H9 (cell line): ENCODE measurements around the gene ZNF512B. TPM values are rescaled to one million over a fixed set of nuclear protein-coding genes. Genes with fewer than 3 reads are reported as not detected.

Experiments
- DNase-seq: peaks from one replicate; pipeline ENCODE4 v3.0.0-alpha.2; 2017
- H2AFZ ChIP-seq: one replicate; pipeline ENCODE4 v1.6.1; 2013; ENCODE audit warnings: mild to moderate bottlenecking, low read length, control low read depth, moderate library complexity
- H2AK5ac ChIP-seq: 2 replicates; pipeline ENCODE4 v1.6.1; 2013; ENCODE audit warnings: low read length, control low read depth, mixed read lengths; ENCODE audit not compliant: insufficient read length
- H2BK120ac ChIP-seq: one replicate; pipeline ENCODE4 v1.6.1; 2013; ENCODE audit warnings: low read depth, mild to moderate bottlenecking, low read length, control low read depth, inconsistent platforms; ENCODE audit not compliant: poor library complexity, severe bottlenecking
- H2BK12ac ChIP-seq: 2 replicates; pipeline ENCODE4 v1.6.1; 2013; ENCODE audit warnings: low read length, control low read depth, mixed read lengths, low read depth; ENCODE audit not compliant: insufficient read length
- H2BK15ac ChIP-seq: 2 replicates; pipeline ENCODE4 v1.6.1; 2013; ENCODE audit warnings: low read depth, low read length, control low read depth
- H2BK20ac ChIP-seq: one replicate; pipeline ENCODE4 v1.6.1; 2013; ENCODE audit warnings: low read depth, mild to moderate bottlenecking, low read length, control low read depth, inconsistent platforms; ENCODE audit not compliant: poor library complexity, severe bottlenecking
- H2BK5ac ChIP-seq: 2 replicates; pipeline ENCODE4 v1.6.1; 2013; ENCODE audit warnings: low read length, control low read depth, mixed read lengths; ENCODE audit not compliant: insufficient read length
- H3K14ac ChIP-seq: 2 replicates; pipeline ENCODE4 v1.6.1; 2013; ENCODE audit warnings: low read length, control low read depth; ENCODE audit not compliant: insufficient read depth
- H3K18ac ChIP-seq: 2 replicates; pipeline ENCODE4 v1.6.1; 2013; ENCODE audit warnings: low read depth, mild to moderate bottlenecking, mixed read lengths, low read length, control low read depth; ENCODE audit not compliant: insufficient read length
- H3K23ac ChIP-seq: 2 replicates; pipeline ENCODE4 v1.6.1; 2013; ENCODE audit warnings: low read length, control low read depth, mixed read lengths, low read depth; ENCODE audit not compliant: insufficient read length
- H3K23me2 ChIP-seq: 2 replicates; pipeline ENCODE4 v1.6.1; 2013; ENCODE audit warnings: low read depth, mild to moderate bottlenecking, mixed read lengths, low read length, control low read depth; ENCODE audit not compliant: insufficient read length, poor library complexity, severe bottlenecking
- H3K27ac ChIP-seq: 2 replicates; pipeline ENCODE4 v1.5.1; 2013; ENCODE audit warnings: low read length, control low read depth, mixed read lengths, low read depth; ENCODE audit not compliant: insufficient read length
- H3K27me3 ChIP-seq: 2 replicates; pipeline ENCODE4 v1.6.1; 2013; ENCODE audit warnings: low read length, control low read depth, inconsistent platforms; ENCODE audit not compliant: insufficient read depth
- H3K4ac ChIP-seq: 2 replicates; pipeline ENCODE4 v1.6.1; 2013; ENCODE audit warnings: low read depth, mild to moderate bottlenecking, control low read depth, inconsistent platforms, low read length, moderate library complexity
- H3K4me1 ChIP-seq: 2 replicates; pipeline ENCODE4 v1.6.1; 2013; ENCODE audit warnings: low read length, control low read depth, inconsistent platforms; ENCODE audit not compliant: insufficient read depth
- H3K4me2 ChIP-seq: 2 replicates; pipeline ENCODE4 v1.6.1; 2013; ENCODE audit warnings: low read length, control low read depth, mixed read lengths; ENCODE audit not compliant: insufficient read length, insufficient read depth
- H3K56ac ChIP-seq: 2 replicates; pipeline ENCODE4 v1.6.1; 2013; ENCODE audit warnings: low read depth, mild to moderate bottlenecking, mixed read lengths, low read length, control low read depth; ENCODE audit not compliant: insufficient read length
- H3K79me1 ChIP-seq: 2 replicates; pipeline ENCODE4 v1.6.1; 2013; ENCODE audit warnings: low read depth, mild to moderate bottlenecking, moderate library complexity, low read length, control low read depth, inconsistent platforms; ENCODE audit not compliant: insufficient read depth, poor library complexity, severe bottlenecking
- H3K79me2 ChIP-seq: 2 replicates; pipeline ENCODE4 v1.6.1; 2013; ENCODE audit warnings: low read length, control low read depth, inconsistent platforms; ENCODE audit not compliant: insufficient read depth
- H3K9ac ChIP-seq: 2 replicates; pipeline ENCODE4 v1.6.1; 2013; ENCODE audit warnings: low read length, control low read depth, mixed read lengths; ENCODE audit not compliant: insufficient read length; ENCODE audit errors: extremely low read depth
- H3K9me3 ChIP-seq: one replicate; pipeline ENCODE4 v1.6.1; 2013; ENCODE audit warnings: low read depth, low read length, inconsistent platforms; ENCODE audit not compliant: control insufficient read depth
- H3T11ph ChIP-seq: one replicate; pipeline ENCODE4 v1.6.1; 2013; ENCODE audit warnings: mild to moderate bottlenecking, low read length, control low read depth, inconsistent platforms
- H4K20me1 ChIP-seq: one replicate; pipeline ENCODE4 v1.6.1; 2013; ENCODE audit not compliant: control insufficient read depth, insufficient read length, insufficient read depth
- H4K5ac ChIP-seq: 2 replicates; pipeline ENCODE4 v1.6.1; 2013; ENCODE audit warnings: low read depth, mild to moderate bottlenecking, mixed read lengths, low read length, control low read depth; ENCODE audit not compliant: insufficient read length
- H4K8ac ChIP-seq: replicated peaks from 2 replicates; pipeline ENCODE4 v1.6.1; 2013; ENCODE audit warnings: low read length, control low read depth, mixed read lengths, low read depth; ENCODE audit not compliant: insufficient read length
- H4K91ac ChIP-seq: 2 replicates; pipeline ENCODE4 v1.6.1; 2013; ENCODE audit warnings: low read depth, mild to moderate bottlenecking, moderate library complexity, mixed read lengths, low read length, control low read depth; ENCODE audit not compliant: insufficient read length
- H3K27ac Mint-ChIP-seq, 3 experiments: 2 replicates in 2 of 3; 3 replicates in 1 of 3; pipeline ENCODE4 v1.8.0; 2020 to 2021; ENCODE audit warnings: mixed read lengths in 3 of 3, mild to moderate bottlenecking in 1 of 3, moderate library complexity in 1 of 3
- H3K27me3 Mint-ChIP-seq: 2 replicates; pipeline ENCODE4 v1.8.0; 2021; ENCODE audit warnings: low read depth, mild to moderate bottlenecking, moderate library complexity, mixed read lengths
- H3K36me3 Mint-ChIP-seq, 3 experiments: 2 replicates in 2 of 3; 3 replicates in 1 of 3; pipeline ENCODE4 v1.8.0; 2020 to 2021; ENCODE audit warnings: low read depth in 3 of 3, mixed read lengths in 3 of 3; ENCODE audit not compliant: insufficient read depth in 1 of 3
- H3K4me1 Mint-ChIP-seq, 2 experiments: 2 replicates each; pipeline ENCODE4 v1.8.0; 2020; ENCODE audit warnings: mixed read lengths in 2 of 2
- H3K4me3 Mint-ChIP-seq, 2 experiments: 2 replicates in 1 of 2; 3 replicates in 1 of 2; pipeline ENCODE4 v1.8.0; 2020 to 2021; ENCODE audit warnings: mild to moderate bottlenecking in 2 of 2, mixed read lengths in 2 of 2, moderate library complexity in 1 of 2
- H3K9me3 Mint-ChIP-seq, 2 experiments: 2 replicates in 1 of 2; 3 replicates in 1 of 2; pipeline ENCODE4 v1.8.0; 2020; ENCODE audit warnings: mild to moderate bottlenecking in 2 of 2, mixed read lengths in 2 of 2, moderate library complexity in 1 of 2
- whole genome bisulfite sequencing: extraction: QIAGEN DNeasy Blood & Tissue Kit; methylation state at CpG from one replicate; pipeline ENCODE4 v1.1.7; 2013; ENCODE audit warnings: missing lambda C conversion rate, low lambda C conversion rate, mixed read lengths; ENCODE audit not compliant: insufficient read length; ENCODE audit errors: extremely low coverage; 5-methylcytosine and 5-hydroxymethylcytosine counted together
- microRNA-seq: library from miRNA; unstranded; fragments of <30 nt; microRNA quantifications from one replicate; pipeline ENCODE4, GENCODE V29; 2020; ENCODE audit warnings: borderline microRNAs expressed
- total RNA-seq: library from RNA; stranded (reverse); gene quantifications from 2 replicates; pipeline ENCODE4 v1.2.1, GENCODE V29; 2021
- TF ChIP-seq, protein P1 (sequence below): fragments of 200-600 bp; sonication (generic); conservative IDR thresholded peaks from 3 replicates; pipeline ENCODE4 v1.8.0; 2021; ENCODE audit warnings: antibody characterized with exemption, mild to moderate bottlenecking

Gene ZNF512B
- total RNA-seq, 1 experiment from 2014 or later: 46.0 TPM

DNA sequence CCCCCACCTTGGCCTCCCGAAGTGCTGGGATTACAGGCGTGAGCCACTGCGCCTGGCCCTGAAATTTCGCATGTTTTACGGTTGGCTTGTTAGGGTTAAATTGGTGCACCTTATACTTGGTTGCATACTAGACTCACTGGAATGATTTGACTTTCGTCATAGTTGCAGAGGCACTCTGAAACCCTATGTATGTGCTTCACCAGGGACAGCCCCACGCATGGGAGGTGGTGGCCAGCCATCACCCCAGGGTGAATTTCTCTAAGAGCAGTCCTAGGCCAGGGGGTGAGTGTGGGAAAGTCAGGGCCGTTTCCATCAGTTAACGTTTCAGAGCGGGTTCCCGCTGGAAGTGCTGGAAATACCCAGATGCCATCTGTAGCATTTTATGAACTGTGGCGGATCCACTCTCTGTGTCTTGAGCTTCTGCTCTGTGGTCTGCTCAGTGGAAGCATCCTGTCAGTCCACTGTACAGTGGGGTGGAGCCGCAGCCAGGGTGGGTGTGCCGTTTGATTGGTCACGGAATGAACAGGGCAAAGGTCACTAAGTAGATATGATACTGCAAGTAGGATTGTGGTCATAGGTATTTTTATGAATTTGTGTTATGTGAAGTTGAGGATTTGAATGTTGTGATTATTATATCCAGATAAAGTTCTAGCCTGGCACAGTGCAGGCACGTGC lies 61.6 kb downstream of the ZNF512B start:
- Histone ChIP-seq H3K23ac (no peak overlapping the region), H4K5ac (no peak overlapping the region), H2BK15ac (no peak overlapping the region), H3K4me1 (no peaks in the 10 kb centered on the region), H3K18ac (no peak overlapping the region), H4K8ac (no peak overlapping the region), H3K9ac (no peak overlapping the region), H3K4me2 (no peak overlapping the region), H3K27ac (no peak overlapping the region), H3K79me1 (peaks cover under 1% of the 10 kb centered on the region), H2BK12ac (no peak overlapping the region), H2AFZ (no peak overlapping the region), H3K9me3 (no peaks in the 10 kb centered on the region), H3T11ph (no peak overlapping the region), H3K79me2 (peaks cover under 1% of the 10 kb centered on the region; the same call in 1 of the 2 replicates), H3K4ac (no peak overlapping the region), H2BK20ac (no peak overlapping the region), H2BK5ac (no peak overlapping the region), H3K27me3 (no peaks in the 10 kb centered on the region), H3K14ac (no peak overlapping the region), H3K23me2 (no peaks in the 10 kb centered on the region), H2BK120ac (no peak overlapping the region), H4K20me1 (no peaks in the 10 kb centered on the region), H3K56ac (no peak overlapping the region), H2AK5ac (no peak overlapping the region), H4K91ac (no peak overlapping the region)
- Mint-ChIP-seq H3K4me1 (peaks cover 15 to 21% of the 10 kb centered on the region in 2 experiments), H3K9me3 (no peaks in the 10 kb centered on the region), H3K27ac (peak overlapping the region in 2 of 3 experiments; percentile 22 to 44; a peak in 1 of 7 replicates), H3K27me3 (no peaks in the 10 kb centered on the region), H3K4me3 (no peak overlapping the region), H3K36me3 (peaks cover 0 to 5% (median 5%) of the 10 kb centered on the region in 3 experiments; a peak in 3 of 7 replicates)
- no peak for DNase-seq
- no CpG with 5 or more reads among the region's 16 CpGs for WGBS
- TF ChIP-seq, protein P1, sequence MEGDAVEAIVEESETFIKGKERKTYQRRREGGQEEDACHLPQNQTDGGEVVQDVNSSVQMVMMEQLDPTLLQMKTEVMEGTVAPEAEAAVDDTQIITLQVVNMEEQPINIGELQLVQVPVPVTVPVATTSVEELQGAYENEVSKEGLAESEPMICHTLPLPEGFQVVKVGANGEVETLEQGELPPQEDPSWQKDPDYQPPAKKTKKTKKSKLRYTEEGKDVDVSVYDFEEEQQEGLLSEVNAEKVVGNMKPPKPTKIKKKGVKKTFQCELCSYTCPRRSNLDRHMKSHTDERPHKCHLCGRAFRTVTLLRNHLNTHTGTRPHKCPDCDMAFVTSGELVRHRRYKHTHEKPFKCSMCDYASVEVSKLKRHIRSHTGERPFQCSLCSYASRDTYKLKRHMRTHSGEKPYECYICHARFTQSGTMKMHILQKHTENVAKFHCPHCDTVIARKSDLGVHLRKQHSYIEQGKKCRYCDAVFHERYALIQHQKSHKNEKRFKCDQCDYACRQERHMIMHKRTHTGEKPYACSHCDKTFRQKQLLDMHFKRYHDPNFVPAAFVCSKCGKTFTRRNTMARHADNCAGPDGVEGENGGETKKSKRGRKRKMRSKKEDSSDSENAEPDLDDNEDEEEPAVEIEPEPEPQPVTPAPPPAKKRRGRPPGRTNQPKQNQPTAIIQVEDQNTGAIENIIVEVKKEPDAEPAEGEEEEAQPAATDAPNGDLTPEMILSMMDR: no peak

Small RNAs within 50 kb of the gene (microRNA-seq; reads per million reads assigned to microRNA genes)
- 0.35 reads per million for gene MIR1914
- gene MIR647: not detected
- not detected for gene MIR941-1
- not detected for gene MIR941-2
- gene MIR941-3: not detected
- gene MIR941-4: not detected
- gene MIR941-5: not detected

Other genes starting within 250 kb of the ZNF512B start
- 12.8 and 13.5 TPM in 2 replicates for gene LIME1, start 233.3 kb downstream of the ZNF512B start, total RNA-seq
- 37.9 and 43.9 TPM in 2 replicates for gene SLC2A4RG, start 230.2 kb downstream of the ZNF512B start, total RNA-seq
- 27.1 and 27.3 TPM in 2 replicates for gene ZBTB46, start 138.7 kb downstream of the ZNF512B start, total RNA-seq
- gene ABHD16B, start 108.4 kb downstream of the ZNF512B start, total RNA-seq: not detected in 2 replicates
- 94.1 and 98.4 TPM in 2 replicates for gene TPD52L2, start 104.7 kb downstream of the ZNF512B start, total RNA-seq
- gene DNAJC5, start 74.8 kb downstream of the ZNF512B start, total RNA-seq: 42.9 and 43.0 TPM in 2 replicates
- gene UCKL1, start 13.5 kb downstream of the ZNF512B start, total RNA-seq: 35.6 and 40.9 TPM in 2 replicates
- 5.2 and 5.7 TPM in 2 replicates for gene SAMD10, start 9.7 kb upstream of the ZNF512B start, total RNA-seq
- 87.9 and 91.3 TPM in 2 replicates for gene PRPF6, start 11.2 kb upstream of the ZNF512B start, total RNA-seq
- 1.3 and 2.2 TPM in 2 replicates for gene C20orf204, start 66.3 kb upstream of the ZNF512B start, total RNA-seq
- 1.6 and 2.0 TPM in 2 replicates for gene SOX18, start 79.7 kb upstream of the ZNF512B start, total RNA-seq
- gene TCEA2, start 93.3 kb upstream of the ZNF512B start, total RNA-seq: 48.1 and 51.7 TPM in 2 replicates
- 11.7 and 12.8 TPM in 2 replicates for gene RGS19, start 109.6 kb upstream of the ZNF512B start, total RNA-seq
- gene OPRL1, start 110.2 kb upstream of the ZNF512B start, total RNA-seq: 0.90 and 1.0 TPM in 2 replicates
- 0.39 TPM in 1 of 2 replicates, not detected in the other for gene LKAAEAR1, start 114.5 kb upstream of the ZNF512B start, total RNA-seq
- not detected in 2 replicates for gene NPBWR2, start 137.6 kb upstream of the ZNF512B start, total RNA-seq
- gene MYT1, start 194.5 kb upstream of the ZNF512B start, total RNA-seq: 0.68 and 0.79 TPM in 2 replicates